CD4-positive, alpha-beta T cell treated with Interferon gamma for 1 hour (primary cell): ENCODE results near the gene SMIM1.
A peak's percentile ranks its signal among the peaks of the same experiment; 100 is the strongest.

Source experiments
- DNase-seq: peaks from one replicate; pipeline ENCODE4 v3.0.0-alpha.2; 2020

The SMIM1 gene

GRCh38 chr1:3777647-3778589, 5.4 kb downstream of the SMIM1 start:
- no peak for DNase-seq

GRCh38 chr1:3778590-3779264, 6.2 kb downstream of the SMIM1 start:
- no peak for DNase-seq

GRCh38 chr1:3779265-3779911, 6.8 kb downstream of the SMIM1 start:
- no peak for DNase-seq

GRCh38 chr1:3779912-3780416, 7.4 kb downstream of the SMIM1 start:
- DNase-seq = no peak

GRCh38 chr1:3780901-3781300, 8.4 kb downstream of the SMIM1 start:
- DNase-seq = no peak

GRCh38 chr1:3783651-3784474, 11.3 kb downstream of the SMIM1 start:
- no peak for DNase-seq

- no peak for DNase-seq
These were observed 12.5 kb downstream of the SMIM1 start for GRCh38 chr1:3785045-3785444.

GRCh38 chr1:3785456-3786157, 13.1 kb downstream of the SMIM1 start:
- no peak for DNase-seq

- DNase-seq = no peak
These were observed 14.2 kb downstream of the SMIM1 start for GRCh38 chr1:3786468-3787348.

- DNase-seq = peak; percentile 13
These were observed 14.8 kb downstream of the SMIM1 start for GRCh38 chr1:3787349-3787715.

- no peak for DNase-seq
These were observed 15.4 kb downstream of the SMIM1 start for GRCh38 chr1:3787745-3788605.

- DNase-seq = no peak
These were observed 16.3 kb downstream of the SMIM1 start for GRCh38 chr1:3788756-3789420.

- DNase-seq = no peak
These were observed 17.1 kb downstream of the SMIM1 start for GRCh38 chr1:3789421-3790300.

GRCh38 chr1:3790500-3790923, 18.0 kb downstream of the SMIM1 start:
- no peak for DNase-seq

- DNase-seq = no peak
These were observed 18.4 kb downstream of the SMIM1 start for GRCh38 chr1:3790952-3791351.

GRCh38 chr1:3795453-3796214, 23.1 kb downstream of the SMIM1 start:
- no peak for DNase-seq
